HS-5 (cell line): ENCODE results near the gene HSD11B1L.

Experiments used
- DNase-seq: peaks from one replicate; pipeline ENCODE4 v3.0.0-alpha.2; 2012; ENCODE audit warnings: low read depth

Gene HSD11B1L, protein sequence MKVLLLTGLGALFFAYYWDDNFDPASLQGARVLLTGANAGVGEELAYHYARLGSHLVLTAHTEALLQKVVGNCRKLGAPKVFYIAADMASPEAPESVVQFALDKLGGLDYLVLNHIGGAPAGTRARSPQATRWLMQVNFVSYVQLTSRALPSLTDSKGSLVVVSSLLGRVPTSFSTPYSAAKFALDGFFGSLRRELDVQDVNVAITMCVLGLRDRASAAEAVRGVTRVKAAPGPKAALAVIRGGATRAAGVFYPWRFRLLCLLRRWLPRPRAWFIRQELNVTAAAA

DNA sequence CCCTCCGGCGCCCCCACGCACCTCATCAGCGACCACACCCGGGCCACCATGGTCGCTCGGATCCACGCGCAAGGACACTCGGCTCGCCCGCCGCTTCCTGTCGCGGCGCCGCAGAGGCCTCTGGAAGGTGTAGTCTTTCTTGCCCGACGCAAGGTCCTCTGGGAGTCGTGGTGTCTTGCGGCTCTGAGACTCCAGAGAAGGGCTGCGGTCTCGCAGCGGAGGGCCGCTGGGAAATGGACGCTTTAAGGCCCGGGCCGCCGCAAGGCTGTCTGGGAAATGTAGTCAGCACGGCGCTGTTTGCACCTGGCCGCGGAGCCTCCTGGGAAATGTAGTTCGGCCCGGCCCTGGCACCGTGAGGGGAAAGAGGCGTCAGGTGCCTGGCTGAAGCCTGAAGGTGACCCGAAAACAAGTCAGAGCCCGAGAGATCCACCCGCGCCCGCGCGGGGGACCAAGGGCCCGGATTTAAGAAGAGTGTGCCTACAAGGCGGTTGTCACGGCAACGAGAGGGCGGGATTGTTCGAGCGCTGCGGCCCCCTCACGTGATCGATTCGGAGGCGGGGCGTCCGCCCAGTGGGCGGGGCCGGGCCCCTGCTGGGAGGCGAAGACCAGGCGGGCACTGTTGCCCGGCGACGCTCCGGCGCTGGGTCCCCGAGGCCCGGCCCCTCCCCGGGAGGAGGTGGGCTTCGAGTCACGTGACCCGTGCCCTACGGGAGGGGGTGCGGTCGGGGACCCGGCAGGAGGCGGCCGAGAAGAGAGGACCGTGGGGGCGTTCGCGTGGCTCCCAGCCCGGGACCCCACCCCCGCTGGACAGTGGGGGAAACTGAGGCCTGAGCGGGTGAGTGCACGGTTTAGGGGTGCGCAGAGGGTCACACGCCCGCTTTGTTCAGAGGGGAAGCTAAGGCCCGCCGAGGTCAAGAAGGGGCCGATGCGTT lies at the start of gene HSD11B1L, which contains the start of gene MICOS13:
Gene HSD11B1L (plus strand): TSS at position 591 of the 932 bp plus-strand sequence. CDS start 3,806 bp downstream, outside the sequence.
Gene MICOS13 (minus strand): TSS at position 80 of the 932 bp plus-strand sequence. CDS start 30 bp downstream, at position 50.
- peak; percentile 92 for DNase-seq

DNA sequence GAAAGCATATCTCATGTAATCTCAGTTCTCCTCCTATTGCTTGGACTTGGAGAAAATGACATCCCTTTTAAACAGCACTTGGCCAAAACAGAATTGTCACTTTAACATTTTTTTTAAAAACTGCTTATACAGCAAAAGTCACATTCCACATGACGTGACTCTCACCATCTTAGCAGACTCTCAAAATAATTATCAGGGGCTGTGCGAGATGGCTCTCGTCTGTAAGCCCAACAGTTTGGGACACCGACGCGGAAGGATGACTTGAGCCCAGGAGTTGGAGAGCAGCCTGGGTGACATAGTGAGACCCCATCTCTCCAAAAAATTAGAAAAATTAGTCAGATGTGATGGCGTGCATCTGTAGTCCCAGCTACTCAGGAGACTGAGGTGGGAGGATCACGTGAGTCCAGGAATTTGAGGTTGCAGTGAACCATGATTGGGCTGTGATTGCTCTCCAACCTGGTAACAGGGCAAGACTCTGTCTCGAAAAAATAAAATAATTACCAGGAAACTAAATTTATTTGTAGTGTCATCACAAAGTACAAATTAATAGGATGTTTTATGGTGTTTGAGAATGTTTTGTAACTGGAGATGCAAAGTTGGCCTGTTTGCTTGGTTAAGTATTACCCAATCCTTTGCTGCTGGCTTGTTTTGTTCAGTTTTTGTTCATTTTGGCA lies 49.1 kb upstream of the HSD11B1L start:
- DNase-seq = no peak

DNA sequence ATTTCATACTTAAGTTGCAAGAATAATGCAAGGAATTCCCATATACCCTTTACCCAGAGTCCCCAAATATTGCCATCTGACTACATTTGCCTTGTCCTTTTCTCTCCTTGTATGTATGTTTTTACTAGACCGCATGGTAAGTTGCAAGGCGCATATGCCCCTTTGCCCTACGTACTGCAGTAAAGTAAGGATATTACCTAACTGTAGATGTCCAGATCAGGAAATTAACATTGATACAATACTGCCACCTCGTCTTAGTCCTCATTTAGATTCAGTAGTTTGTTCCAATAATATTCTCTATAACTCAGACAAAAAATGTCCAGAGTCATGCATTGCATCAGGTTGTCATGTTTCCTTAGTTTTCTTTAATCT lies 48.6 kb upstream of the HSD11B1L start:
- no peak for DNase-seq

DNA sequence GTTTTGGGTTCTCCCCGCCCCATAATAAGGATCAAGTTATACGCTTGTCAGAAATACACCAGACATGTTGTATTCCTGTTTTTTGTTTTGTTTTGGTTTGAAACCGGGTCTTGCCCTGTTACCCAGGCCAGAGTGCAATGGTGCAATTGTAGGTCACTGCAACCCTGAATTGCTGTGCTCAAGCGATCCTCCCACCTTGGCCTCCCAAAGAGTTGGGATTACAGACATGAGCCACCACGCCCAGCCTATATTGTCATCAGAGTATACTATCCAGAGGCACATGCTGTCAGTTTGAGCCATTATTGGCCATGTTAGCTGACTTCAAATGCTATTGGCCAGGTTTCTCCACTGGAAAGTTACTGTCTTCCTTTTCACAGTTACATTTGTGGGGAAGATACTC lies 48.2 kb upstream of the HSD11B1L start:
- DNase-seq = no peak

DNA sequence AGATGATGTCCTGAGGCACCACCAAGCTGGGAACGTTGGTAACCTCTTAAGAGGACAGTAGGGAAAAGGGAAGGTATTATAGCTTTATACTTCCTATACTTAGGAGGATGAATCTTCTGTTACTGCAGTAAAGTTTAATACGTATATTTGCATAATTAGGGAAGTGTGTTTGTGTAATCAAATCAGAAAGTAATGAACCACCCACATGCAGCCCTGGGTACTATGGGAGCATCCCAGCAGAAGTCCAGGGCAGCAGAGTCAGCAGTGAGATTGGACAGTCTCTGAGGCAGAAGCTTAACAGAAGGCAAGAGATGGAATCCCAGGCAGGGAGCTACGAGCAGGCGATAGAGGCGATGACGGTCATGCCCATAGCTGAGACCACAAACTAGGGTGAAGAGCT lies 45.4 kb upstream of the HSD11B1L start:
- DNase-seq = no peak

DNA sequence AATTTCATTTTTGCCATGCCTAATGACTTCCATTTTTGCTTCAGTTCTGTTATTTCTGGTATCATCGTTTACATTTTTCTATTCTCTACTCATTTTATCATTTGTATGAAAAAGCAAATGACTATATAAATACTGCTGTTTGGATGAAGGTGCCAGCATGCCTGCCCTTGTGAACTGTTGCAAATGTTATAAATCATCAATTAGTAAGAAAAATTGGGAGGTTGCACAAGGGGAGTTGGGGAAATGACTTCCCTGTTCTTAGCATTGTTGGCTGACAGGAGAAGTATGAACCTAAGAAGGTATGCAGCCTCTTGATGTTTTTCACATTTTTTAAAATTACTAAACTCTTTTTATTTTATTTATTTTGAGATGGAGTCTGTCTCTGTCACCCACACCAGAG lies 42.9 kb upstream of the HSD11B1L start:
- no peak for DNase-seq

DNA sequence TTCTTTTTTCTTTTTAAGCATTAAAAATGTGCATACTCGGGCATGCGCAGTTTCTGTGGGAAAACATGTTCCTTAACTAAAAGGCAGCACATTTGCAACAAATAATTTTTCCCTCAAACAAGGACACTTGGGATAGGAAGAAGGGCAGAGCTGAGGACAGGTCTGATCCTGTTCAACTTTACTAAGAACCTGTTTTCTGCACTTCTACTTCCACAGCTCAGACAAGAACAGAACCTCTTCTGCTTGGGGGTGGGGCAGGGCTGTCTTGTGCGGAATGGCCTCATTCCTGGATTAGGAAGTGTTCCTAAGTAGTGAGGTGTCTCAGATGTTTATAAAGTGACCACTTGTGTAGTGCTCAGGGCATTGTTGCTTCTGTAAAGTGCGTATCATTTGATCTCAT lies 39.7 kb upstream of the HSD11B1L start:
- DNase-seq = no peak

DNA sequence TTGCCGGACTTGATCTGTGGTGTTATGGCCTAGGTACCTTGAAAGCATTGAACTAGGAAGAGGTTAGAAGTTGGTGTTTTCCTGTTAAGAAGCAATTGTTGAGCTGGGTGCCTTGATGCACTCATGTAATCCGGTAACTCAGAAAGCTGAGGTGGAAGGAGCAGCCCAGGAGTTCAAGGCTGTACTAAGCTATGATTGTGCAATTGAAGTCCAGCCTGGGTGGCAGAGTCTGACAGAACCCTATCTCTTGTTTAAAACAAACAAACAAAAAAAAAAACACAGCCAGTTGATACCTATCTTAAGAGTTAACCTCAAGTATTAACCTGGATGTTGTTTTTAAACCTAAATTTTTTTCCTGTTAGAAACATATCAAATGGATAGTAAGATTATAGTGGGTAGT lies 38.6 kb upstream of the HSD11B1L start:
- DNase-seq = no peak

DNA sequence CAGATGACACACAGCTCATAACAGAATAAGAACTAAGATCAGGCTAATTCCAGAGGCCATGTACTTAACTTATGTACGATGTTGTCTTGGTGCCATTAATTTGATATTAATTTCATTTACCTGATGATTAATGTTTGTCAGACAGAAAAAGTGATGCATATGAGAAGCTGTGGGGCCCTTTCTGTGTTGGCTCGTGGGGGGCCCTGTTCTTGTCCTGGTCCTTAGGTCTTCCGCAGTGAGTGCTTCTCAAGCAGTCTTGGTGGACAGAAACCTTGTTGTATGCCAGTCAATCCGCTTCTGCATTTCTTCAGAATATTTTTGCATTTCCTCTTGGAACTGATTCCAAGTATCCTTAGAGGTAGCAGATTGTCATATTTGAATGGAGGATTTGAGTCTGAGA lies 37.8 kb upstream of the HSD11B1L start:
- no peak for DNase-seq

DNA sequence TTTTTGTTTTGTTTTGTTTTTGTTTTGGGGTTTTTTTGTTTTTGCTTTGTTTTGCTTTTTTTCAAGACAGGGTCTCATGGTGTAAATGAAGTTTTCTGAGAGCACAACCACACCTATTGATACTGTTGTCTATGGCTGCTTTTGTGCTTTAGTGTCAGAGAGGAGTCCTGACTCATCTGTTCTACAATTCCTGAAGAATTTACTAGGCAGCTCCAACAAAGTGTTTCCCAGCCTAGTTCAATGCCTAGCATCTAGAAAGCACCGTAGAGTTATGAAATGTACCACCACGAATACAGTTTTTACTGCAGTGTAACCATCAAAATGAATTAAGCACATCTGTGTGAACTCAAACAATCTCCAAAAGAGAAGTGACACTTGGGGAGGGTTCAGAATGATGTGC lies 36.8 kb upstream of the HSD11B1L start:
- no peak for DNase-seq

DNA sequence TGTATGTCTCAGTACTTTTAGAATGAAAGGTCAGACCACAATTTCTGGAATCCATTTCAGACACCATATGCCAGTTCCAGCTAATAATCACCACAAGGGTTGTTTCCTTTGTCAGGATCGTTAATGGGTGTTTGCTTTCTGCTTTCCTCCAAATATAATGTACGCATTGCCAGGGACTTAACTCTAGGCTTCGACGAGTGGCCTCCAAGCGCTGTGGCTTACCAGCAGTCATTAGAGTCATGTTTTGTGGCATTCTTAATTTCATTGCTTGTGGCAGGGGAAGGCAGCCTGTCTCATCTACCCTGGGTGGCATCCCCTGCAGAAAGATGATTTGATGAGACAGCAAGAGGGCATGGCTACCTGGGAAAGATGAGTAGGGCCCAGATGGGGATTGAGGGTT lies 35.4 kb upstream of the HSD11B1L start:
- no peak for DNase-seq

DNA sequence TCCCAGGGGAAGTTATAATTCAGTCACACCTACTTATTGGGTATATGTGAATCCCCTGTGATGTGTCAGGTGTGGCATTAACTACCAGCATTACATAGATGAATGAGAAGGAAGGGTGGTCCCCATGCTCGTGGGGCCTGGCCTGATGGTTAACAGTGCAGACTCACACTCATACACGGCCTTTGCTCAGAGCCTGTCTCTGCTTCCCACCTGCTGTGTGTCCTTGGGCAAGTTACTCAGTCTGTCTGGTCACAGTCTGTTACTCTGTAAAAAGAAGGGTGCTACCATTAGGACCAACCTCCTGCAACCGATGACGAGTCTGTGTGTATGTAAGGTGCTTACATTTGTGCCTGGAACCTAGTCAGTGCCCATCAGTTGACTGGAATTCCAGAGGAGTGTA lies 34.1 kb upstream of the HSD11B1L start:
- no peak for DNase-seq

DNA sequence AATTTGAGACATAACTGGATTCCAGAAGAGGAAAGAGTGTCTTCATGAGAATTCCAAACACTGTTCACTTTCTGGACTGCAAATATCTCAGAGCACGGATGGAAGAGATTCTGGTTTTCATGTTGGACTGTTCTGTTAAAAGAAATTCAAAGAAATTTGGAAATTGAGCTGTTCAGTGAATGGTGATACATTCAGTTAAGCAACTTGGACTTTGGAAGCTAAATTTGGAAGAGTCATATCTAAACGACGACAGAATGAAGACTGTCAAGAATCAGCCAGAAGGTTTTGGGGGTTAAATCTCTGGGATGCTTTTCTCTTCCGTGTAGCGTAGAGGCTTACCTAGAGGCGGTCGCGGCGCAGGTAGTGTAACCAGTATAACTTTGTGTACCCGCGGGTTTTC lies 32.4 kb upstream of the HSD11B1L start:
- DNase-seq = no peak

DNA sequence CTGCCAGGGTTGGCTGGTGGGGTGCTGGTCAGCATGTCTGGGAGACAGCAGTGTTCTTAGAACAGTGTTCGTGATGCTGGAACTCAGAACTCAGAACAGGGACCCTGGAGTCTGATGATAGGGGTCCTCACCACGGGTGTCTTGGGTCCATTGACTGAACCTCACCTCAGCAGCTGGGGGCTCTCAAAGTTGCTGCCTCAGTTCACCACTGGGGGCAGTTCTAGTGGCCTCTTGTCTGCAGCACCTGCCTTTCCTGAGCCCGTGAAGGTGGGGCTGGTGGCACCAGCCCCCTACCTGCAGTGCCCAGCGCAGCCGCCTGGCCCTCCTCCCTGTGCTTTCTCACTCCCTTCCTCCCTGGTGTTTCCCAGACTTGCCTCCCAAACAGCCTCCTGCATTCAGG lies 29.5 kb upstream of the HSD11B1L start:
- no peak for DNase-seq

DNA sequence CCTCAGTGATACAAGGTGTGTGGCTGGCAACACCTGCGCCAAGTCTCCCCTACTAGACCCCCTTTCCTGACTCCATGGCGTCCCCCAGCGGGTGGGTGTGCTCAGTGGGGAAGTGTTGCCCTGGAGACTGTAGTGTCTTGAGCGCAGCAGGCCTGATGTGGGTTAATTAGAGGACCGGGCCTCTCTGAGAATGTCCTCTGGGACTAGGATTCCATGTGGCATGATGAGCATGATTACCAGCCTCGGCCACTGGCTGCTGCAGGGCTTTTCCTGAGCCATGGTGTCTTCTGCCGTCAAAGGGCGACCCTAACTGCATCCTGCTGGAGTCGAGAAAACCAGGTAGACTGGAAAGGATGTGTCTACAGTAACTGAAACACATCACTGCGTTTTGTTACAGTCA lies 28.6 kb upstream of the HSD11B1L start:
- DNase-seq = no peak

DNA sequence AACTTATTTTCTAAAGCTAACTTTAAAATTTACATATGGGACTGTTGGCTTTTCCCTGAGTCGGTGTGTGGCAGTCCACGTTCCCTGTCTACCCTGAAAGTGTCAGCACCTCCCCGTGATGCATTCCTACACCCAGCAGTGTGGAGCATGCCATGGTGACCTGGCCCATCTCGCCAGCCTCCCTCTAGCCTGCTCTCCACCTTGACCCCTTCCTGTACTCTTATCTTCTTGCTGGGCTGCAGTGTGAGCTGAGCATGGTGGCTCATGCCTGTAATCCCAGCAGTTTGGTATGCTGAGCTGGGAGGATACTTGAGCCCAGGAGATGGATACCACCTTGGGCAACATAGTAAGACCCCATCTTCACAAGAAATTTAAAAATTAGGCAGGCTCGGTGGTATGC lies 25.9 kb upstream of the HSD11B1L start:
- DNase-seq = no peak

DNA sequence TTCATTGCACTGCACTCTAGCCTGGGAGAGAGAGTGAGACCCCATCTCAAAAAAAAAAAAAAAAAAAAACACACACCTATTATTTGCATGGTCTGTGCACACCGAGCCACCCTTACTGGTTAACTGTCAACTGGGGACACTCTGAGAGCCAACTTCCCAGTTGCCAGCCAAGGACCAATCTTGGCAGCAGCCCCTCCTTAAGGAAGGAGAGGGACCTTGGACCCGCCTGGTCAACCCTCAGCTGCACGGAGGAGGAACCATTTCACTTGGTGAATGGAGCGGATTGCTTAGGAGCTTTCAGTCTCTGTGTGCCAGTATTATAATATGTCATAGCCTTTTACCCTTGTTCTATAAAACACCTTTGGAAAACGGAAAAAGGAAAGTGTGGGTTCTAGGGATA lies 25.4 kb upstream of the HSD11B1L start:
- DNase-seq = no peak

DNA sequence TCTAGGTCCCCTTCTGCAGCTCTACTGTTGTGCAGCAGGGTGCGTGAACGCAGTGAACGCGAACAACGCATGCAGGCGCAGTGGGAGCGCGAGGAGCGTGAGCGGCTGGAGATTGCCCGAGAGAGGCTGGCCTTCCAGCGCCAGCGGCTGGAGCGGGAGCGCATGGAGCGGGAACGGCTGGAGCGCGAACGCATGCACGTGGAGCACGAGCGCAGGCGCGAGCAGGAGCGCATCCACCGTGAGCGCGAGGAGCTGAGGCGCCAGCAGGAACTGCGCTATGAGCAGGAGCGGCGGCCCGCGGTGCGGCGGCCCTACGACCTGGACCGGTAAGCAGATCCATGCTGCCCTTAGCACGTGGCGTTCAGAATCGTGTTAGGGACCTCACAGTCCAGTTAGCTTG lies 19.3 kb upstream of the HSD11B1L start:
- no peak for DNase-seq

DNA sequence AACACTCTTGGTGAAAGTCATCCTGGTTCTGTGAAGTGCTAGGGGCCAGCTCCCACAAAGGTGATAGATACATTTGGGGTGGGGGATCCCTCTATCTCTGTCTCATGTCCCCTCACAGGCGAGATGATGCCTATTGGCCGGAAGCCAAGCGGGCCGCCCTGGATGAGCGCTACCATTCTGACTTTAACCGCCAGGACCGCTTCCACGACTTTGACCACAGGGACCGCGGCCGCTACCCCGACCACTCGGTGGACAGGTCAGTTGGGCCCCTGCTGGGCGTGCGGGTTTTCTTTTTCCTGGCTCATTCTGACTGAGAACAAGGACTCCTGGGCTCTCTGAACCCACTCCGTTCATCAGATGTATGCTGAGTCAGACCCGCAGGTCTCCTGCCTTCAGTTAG lies 16.9 kb upstream of the HSD11B1L start:
- DNase-seq = no peak

DNA sequence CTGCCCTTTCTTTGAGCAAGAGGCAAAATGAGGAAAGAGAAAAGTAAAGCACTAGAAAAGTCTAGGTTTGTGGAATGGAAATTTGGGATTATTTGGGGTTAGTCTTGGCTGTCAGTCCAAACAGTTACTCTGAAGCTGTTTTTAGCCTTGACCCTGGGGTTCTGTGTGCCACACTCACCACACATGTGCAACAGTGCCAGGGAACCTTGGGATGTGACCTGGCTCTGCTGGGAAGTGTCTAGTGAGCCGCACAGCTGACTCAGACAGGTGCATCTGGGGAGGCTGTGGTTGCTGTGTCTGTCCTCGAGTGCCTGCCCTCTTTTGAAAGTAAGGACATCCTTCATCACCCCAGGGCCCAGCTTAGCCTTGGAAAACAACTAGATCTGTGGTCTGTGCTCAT lies 16.3 kb upstream of the HSD11B1L start:
- DNase-seq = no peak

DNA sequence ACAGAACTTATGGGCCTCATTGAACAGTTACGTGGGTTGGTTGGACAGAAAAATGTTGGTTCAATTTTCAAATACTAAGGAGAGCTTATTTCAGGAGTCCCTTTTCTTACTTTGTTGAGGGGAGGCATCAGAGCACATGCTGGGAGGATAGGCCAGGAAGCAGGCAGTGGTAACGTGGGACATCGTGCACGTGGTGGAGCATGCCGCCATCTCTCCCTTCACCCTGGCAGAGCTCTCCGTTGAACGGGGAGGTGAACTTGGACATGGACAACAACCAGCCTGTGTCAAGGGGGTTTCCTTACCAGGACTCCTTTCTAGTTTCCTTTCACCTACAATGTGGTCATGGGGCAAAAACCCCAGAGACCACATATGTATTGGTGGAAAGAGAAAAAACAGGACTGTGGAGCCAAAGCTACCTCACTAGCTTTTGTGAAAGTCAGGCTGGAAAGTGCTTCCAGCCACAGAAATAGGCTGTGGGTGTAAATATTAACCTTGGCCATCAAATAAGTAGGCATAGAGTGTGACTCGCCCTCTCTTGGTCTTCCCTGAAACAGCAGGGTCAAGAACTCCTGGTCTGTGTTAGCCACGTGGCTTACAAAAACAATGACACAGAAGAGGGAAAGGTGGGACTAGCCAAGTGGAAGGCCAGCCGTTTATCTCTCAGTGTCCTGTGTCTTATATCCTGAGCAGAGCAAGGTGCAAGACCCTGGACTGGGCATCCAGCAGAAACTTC lies 14.9 kb upstream of the HSD11B1L start:
- no peak for DNase-seq
